ENCODE measurements around the gene KRTAP12-2.

GRCh38 chr21:44648557-44649311 lies 18.0 kb downstream of the KRTAP12-2 start:
- no peak for TF ChIP-seq POLR2A (IDR thresholded peaks at IDR 0.05)
- TF ChIP-seq CTCF (IDR thresholded peaks at IDR 0.05), result no peak

All from esophagus squamous epithelium (tissue), 4 donors.